Omental fat pad (tissue), 4 donors: ENCODE data around the gene RNASE4. TPM values are rescaled to one million over a fixed set of nuclear protein-coding genes. Genes with fewer than 3 reads are reported as not detected.
"Not testable (repeated sequence)": the region's sequence is repeated elsewhere in the genome, so short reads cannot be mapped to it uniquely, and the experiment has no call there.

Experiments
- ATAC-seq: fragments of 150-250 bp; one replicate; pipeline ENCODE4 v1.9.1; 2016; ENCODE audit warnings: mild to moderate bottlenecking, moderate library complexity; ENCODE audit not compliant: low FRiP score
- DNase-seq: peaks from one replicate; pipeline ENCODE4 v3.0.0-alpha.2; 2019; ENCODE audit warnings: low spot score
- total RNA-seq, 4 donors: library from RNA; depleted of rRNA; stranded (reverse); fragments of >200 nt; gene quantifications; one replicate each; pipeline ENCODE4 v1.1.0, GENCODE V29; 2016
- TF ChIP-seq, protein P1 (sequence below), 3 donors: fragments of 450-650 bp; IDR thresholded peaks; one replicate each; pipeline ENCODE4 v1.5.1; 2016 to 2017; ENCODE audit warnings: antibody characterized with exemption in 3 of 3, mild to moderate bottlenecking in 3 of 3, moderate library complexity in 2 of 3

The RNASE4 gene
- total RNA-seq, 4 donors from 2014 or later, result 115 to 280 (median 181) TPM

DNA sequence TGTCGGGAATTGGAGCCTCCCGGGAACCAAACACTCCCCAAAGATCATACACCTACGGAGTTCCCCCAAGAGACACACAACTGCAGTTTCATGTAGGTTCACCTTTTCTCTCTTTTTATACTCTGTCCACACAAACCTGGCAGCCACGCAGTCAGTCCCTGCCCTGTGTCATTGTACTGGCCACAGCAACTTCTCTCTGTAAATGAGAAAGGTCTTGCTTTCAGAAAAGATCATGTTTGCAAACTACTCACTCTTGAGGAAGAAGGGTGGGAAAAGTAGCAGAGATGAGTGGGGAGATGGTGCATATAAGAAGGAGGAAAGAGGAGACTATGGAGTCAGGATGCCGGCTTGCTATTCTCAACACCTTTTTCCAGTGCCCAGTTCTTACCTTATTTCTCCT is 14.6 kb downstream of the RNASE4 start:
- DNase-seq (no peak), ATAC-seq (no peak)
- TF ChIP-seq, protein P1, sequence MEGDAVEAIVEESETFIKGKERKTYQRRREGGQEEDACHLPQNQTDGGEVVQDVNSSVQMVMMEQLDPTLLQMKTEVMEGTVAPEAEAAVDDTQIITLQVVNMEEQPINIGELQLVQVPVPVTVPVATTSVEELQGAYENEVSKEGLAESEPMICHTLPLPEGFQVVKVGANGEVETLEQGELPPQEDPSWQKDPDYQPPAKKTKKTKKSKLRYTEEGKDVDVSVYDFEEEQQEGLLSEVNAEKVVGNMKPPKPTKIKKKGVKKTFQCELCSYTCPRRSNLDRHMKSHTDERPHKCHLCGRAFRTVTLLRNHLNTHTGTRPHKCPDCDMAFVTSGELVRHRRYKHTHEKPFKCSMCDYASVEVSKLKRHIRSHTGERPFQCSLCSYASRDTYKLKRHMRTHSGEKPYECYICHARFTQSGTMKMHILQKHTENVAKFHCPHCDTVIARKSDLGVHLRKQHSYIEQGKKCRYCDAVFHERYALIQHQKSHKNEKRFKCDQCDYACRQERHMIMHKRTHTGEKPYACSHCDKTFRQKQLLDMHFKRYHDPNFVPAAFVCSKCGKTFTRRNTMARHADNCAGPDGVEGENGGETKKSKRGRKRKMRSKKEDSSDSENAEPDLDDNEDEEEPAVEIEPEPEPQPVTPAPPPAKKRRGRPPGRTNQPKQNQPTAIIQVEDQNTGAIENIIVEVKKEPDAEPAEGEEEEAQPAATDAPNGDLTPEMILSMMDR (IDR thresholded peaks at IDR 0.05), result no peak

DNA sequence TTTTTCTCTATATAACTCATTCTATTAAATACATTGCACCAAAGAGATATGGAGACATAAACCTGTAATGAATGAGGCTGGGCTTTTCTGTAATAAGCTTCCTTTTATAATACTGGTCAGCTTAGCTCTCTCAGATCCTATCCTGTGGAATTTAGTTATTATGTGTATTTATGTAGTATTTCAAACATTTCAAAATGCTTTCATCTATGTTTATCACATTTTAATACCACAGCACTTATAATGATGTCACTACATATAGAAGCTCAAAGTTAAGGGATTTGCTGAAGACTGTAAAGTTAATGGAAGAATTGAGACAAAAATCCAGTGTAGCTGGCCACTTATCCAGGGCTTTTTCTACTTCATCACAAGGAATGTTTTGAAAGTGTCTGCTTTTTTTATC is 15.6 kb downstream of the RNASE4 start:
- no peak for ATAC-seq

DNA sequence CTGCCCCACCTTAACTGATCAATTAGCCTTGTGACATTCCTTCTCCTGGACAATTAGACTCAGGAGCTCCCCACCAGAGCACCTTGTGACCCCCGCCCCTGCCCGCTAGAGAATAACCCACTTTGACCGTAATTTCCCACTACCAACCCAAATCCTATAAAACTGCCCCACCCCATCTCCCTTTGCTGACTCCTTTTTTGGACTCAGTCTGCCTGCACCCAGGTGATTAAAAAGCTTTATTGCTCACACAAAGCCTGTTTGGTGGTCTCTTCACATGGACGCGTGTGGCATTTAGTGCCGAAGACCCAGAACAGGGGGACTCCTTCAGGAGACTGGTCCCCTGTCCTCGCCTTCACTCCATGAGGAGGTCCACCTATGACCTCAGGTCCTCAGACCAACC is 16.6 kb downstream of the RNASE4 start:
- not testable (repeated sequence) for DNase-seq, ATAC-seq

More for the DNA sequence above, 15.6 kb downstream of the RNASE4 start:
- DNase-seq, result no peak
- TF ChIP-seq, protein P1 (IDR thresholded peaks at IDR 0.05), result no peak

DNA sequence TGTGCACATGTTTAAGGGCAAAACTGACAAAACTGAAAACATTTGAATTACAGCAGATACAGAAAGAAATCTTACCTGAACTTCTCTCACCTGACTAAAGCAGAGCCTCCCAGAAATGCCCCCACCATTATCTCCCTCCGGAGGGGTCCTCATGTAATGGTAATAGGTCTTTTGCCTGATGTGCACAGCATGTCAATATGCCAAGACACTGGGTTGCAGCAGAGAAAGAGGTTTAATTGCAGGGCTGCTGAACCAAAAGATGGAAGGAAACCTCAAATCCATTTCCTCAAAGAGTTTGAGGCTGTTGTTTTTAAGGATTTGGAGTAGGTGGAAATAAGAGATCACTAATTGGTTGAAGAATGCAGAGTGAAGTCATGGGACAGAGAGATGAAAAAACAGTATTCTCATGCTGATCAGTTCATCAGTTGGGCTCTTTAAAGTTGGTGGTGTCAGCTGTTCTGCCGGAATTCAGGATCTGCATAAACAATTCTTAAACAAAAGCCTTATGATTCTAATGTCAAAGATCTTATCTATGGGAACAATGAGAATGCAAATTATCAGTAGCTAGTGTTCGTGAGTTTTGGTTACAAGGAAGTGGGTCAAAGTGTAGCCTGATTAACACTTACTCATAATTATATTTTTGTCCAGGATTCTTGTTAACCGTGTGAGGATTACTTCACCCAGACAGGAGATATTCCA is 22.4 kb downstream of the RNASE4 start:
- DNase-seq (no peak), ATAC-seq (no peak)
- TF ChIP-seq, protein P1 (IDR thresholded peaks at IDR 0.05), result no peak

DNA sequence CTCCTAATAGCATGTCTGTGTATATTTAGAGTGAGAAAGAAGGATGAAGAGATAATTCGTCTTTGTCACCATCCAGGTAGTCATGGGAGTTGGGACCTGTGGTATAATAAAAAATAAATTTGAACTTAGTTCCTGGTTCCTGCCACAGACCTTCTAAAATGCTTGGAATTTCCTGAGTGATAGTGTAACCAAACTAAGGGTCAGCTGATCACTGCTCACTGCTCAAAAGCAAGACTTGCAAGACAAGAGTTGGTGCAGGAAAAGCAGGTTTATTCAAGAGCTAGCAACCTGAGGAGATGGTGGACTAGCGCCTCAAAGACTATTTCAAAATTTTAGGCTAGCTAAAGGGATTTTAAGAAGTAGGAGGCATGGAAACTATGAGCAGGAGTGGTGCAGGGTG is 23.3 kb downstream of the RNASE4 start:
- ATAC-seq, result no peak
- TF ChIP-seq, protein P1 (IDR thresholded peaks at IDR 0.05), result no peak
- no peak for DNase-seq

DNA sequence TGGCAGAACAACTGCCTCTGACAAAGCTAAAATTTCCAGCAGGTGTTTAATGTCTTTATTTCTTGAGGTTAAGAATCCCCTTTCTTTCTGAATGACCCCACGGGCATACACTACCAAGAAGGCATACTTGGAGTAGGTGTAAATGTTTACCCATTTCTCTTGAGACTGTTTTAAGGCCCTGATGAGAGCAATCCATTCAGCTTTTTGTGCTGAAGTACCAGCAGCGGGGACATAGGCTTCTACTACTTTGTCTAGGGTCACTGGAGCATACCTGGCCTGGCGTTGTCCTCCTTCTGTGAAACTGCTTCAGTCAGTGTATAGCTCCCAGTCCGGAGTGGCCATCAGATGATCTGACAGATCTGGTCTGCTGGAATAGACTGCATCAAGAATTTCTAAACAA is 26.9 kb downstream of the RNASE4 start:
- TF ChIP-seq, protein P1 (IDR thresholded peaks at IDR 0.05), result no peak
- DNase-seq (no peak), ATAC-seq (no peak)

DNA sequence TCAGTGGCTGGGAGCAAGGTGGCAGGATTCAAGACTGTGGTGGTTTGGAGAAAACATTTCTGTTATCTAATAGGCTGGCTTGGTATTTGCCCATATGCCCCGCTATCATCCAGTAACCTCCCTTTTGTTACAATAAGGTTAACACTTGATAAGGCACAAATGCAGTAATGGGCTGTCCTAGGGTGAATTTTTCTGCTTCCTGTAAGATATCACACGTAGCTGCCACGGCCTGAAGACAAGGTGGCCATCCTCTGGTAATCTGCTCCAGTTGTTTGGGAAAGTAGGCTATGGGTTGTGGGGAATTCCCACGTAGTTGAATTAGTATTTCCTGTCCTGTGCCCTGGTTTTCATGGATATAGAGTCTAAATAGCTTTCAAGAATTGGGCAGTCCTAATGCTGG is 27.3 kb downstream of the RNASE4 start:
- DNase-seq (no peak), ATAC-seq (no peak)
- TF ChIP-seq, protein P1 (IDR thresholded peaks at IDR 0.05), result no peak
